ENCODE results near the gene OFD1. TPM values are rescaled to one million over a fixed set of nuclear protein-coding genes. Genes with fewer than 3 reads are reported as not detected.

The OFD1 gene
- total RNA-seq, 1 experiment from 2014 or later, result 76.3 TPM

DNA sequence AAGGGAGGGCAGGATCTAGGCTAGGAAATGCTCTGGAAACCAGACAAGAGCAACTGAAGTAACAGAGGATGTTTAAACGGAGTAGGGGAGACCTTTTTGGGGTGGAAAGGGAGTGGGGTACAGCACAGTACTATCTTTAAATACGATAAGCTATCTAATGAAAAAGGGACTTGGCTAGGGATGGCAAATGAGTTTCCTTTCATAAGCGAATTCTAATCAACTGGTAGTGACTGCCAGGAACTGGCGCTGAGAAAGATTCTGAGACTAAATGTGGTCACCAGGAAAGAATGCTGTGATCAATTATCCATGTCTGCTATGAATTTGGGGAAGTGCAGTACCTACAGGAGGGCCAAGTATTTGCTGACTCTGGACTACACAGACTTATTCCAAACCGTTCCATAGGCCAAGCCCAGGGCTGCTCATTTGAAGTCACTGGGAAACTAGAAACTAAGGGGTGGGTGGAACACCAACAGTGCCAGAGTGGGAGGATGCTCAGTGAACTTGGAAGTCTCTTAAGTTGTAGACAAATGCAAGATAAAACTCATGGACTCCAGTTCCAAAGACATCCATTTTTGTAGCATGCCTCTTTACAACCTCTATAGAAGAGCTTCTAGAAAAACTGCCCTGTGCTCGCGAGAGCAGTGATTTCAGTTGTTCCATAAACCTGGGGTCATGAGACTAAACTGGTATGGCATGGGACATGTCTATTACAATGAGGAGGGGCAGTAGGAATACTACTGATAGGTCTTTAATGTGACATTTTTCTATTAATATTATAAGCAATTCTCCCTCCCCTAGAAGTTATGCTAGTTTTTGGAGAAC, 2.1 kb upstream of the OFD1 start:
- no peaks in the 10 kb centered on the region; the same call in 1 of the 2 replicates for H3K9me3 ChIP-seq (ENCODE audit: low read length)
- H3K4me1 ChIP-seq (ENCODE audit: low read length), result peaks cover 44% of the 10 kb centered on the region
- peaks cover 76% of the 10 kb centered on the region for H3K79me2 ChIP-seq (ENCODE audit: low read length)
- no peak overlapping the region for H2AFZ ChIP-seq (ENCODE audit: low read length)
- no peaks in the 10 kb centered on the region for H3K27me3 ChIP-seq (ENCODE audit: low read length)
- peak overlapping the region; percentile 100 for H3K27ac ChIP-seq (ENCODE audit: low read length)
- H3K4me3 ChIP-seq (ENCODE audit: low read length), result peak overlapping the region; percentile 96
- peaks cover 13% of the 10 kb centered on the region for H3K36me3 ChIP-seq (ENCODE audit: insufficient read depth, low read length)
- H3K9me2 ChIP-seq (replicated peaks; ENCODE audit: insufficient read depth, low read length), result no peaks in the 10 kb centered on the region
- peak; percentile 57 for DNase-seq
- peak overlapping the region; percentile 95 for H3K9ac ChIP-seq (ENCODE audit: low read length)
- H3K4me2 ChIP-seq (ENCODE audit: low read depth, low read length, poor library complexity, severe bottlenecking), result peak overlapping the region; percentile 95
- no peaks in the 10 kb centered on the region for H4K20me1 ChIP-seq (ENCODE audit: insufficient read depth, low read depth, low read length)

DNA sequence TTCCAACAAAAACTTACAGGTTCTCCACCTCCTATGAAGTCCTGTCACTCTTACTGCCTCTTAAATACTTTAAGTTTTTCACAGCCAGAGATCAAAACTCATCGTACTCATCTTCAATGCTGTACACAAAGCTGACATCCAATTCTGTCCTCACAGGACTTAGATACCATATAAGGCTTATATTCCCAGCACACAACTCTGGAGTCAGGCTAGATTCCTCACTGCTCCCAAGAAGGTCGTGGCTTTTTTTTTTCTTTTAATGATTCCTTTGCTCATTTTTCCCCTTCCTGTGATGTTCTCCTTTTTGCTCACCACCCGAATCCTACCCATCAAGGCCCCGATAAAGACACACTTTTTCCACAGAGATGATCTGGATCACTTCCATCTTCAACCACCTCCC, 1.0 kb upstream of the OFD1 start:
- peak overlapping the region; percentile 95 for H3K9ac ChIP-seq (ENCODE audit: low read length)

DNA sequence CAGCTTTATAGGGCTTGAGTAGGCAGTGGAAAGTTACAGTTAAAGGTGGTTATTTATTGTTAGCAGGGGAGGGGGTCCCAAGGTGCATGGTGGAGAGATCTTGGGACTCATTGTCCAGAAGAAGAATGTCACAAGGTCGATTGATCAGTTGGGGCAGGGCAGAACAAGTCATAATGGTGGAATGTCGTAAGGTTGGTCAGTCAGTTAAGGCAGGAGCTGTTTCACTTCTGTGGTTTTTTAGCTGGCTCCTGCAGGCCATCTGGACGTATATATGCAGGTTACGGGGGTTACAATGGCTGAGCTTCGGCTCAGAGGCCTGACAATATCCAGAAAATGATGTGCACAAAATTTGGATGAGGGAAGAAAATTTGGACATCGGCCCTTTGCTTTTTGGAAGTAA, 7.1 kb downstream of the OFD1 start:
- Histone ChIP-seq H3K36me3 (ENCODE audit: insufficient read depth, low read length) (peaks cover 56% of the 10 kb centered on the region), H3K9me3 (ENCODE audit: low read length) (no peaks in the 10 kb centered on the region), H3K27ac (ENCODE audit: low read length) (peak overlapping the region; percentile 48; the same call in 1 of the 2 replicates), H3K4me1 (ENCODE audit: low read length) (peaks cover 29% of the 10 kb centered on the region), H3K79me2 (ENCODE audit: low read length) (peaks cover 38% of the 10 kb centered on the region), H2AFZ (ENCODE audit: low read length) (no peak overlapping the region), H3K4me2 (ENCODE audit: low read depth, low read length, poor library complexity, severe bottlenecking) (peak overlapping the region; percentile 42), H3K9ac (ENCODE audit: low read length) (0 out of 2 replicates have a peak overlapping the region, but pooled peaks have one; percentile 1), H3K9me2 (replicated peaks; ENCODE audit: insufficient read depth, low read length) (no peaks in the 10 kb centered on the region), H4K20me1 (ENCODE audit: insufficient read depth, low read depth, low read length) (no peaks in the 10 kb centered on the region), H3K27me3 (ENCODE audit: low read length) (no peaks in the 10 kb centered on the region), H3K4me3 (ENCODE audit: low read length) (no peak overlapping the region)
- no peak for DNase-seq

More for the DNA sequence above, 1.0 kb upstream of the OFD1 start:
- Histone ChIP-seq H3K4me2 (ENCODE audit: low read depth, low read length, poor library complexity, severe bottlenecking) (peak overlapping the region; percentile 95), H3K4me1 (ENCODE audit: low read length) (peaks cover 45% of the 10 kb centered on the region), H4K20me1 (ENCODE audit: insufficient read depth, low read depth, low read length) (no peaks in the 10 kb centered on the region), H3K9me2 (replicated peaks; ENCODE audit: insufficient read depth, low read length) (no peaks in the 10 kb centered on the region), H3K9me3 (ENCODE audit: low read length) (no peaks in the 10 kb centered on the region; the same call in 1 of the 2 replicates), H2AFZ (ENCODE audit: low read length) (no peak overlapping the region), H3K27me3 (ENCODE audit: low read length) (no peaks in the 10 kb centered on the region), H3K36me3 (ENCODE audit: insufficient read depth, low read length) (peaks cover 19% of the 10 kb centered on the region), H3K27ac (ENCODE audit: low read length) (peak overlapping the region; percentile 100), H3K79me2 (ENCODE audit: low read length) (peaks cover 78% of the 10 kb centered on the region), H3K4me3 (ENCODE audit: low read length) (peak overlapping the region; percentile 96)
- DNase-seq, result peak; percentile 62

DNA sequence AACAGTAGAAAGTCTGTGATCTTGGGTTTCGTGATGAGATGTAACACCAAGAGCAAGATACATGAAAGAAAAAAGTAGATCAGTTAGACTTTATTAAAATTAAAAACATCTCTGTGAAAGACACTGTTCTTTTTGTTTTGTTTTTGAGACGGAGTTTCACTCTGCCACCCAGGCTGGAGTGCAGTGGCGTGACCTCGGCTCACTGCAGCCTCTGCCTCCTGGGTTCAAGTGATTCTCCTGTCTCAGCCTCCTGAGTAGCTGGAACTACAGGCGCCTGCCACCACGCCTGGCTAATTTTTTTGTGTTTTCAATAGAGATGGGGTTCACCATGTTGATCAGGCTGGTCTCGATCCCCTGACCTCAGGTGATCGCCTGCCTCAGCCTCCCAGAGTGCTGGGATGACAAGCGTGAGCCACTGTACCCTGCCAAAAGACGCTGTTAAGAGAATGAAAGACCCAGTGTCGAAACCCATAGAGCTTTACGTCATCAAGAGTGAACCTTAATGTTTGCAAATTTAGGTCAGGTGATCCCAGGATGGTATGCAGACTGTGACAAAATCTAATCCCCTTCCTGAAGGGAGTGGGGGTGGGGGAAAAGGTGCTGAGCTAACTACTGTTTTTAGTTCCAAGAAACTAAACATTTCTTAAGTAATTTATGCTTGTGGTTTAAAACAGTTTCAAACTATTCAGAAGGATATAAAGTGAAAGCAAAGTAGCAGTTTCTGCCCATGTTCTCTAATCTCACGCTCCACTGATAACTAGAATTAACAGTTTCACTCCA, 8.0 kb downstream of the OFD1 start:
- no peaks in the 10 kb centered on the region for H4K20me1 ChIP-seq (ENCODE audit: insufficient read depth, low read depth, low read length)
- peak overlapping the region; percentile 42 for H3K4me2 ChIP-seq (ENCODE audit: low read depth, low read length, poor library complexity, severe bottlenecking)
- H3K27ac ChIP-seq (ENCODE audit: low read length), result peak overlapping the region; percentile 48
- H2AFZ ChIP-seq (ENCODE audit: low read length), result no peak overlapping the region
- peaks cover 22% of the 10 kb centered on the region for H3K4me1 ChIP-seq (ENCODE audit: low read length)
- no peak for DNase-seq
- no peak overlapping the region for H3K4me3 ChIP-seq (ENCODE audit: low read length)
- H3K79me2 ChIP-seq (ENCODE audit: low read length), result peaks cover 35% of the 10 kb centered on the region
- no peaks in the 10 kb centered on the region for H3K9me3 ChIP-seq (ENCODE audit: low read length)
- H3K36me3 ChIP-seq (ENCODE audit: insufficient read depth, low read length), result peaks cover 60% of the 10 kb centered on the region
- no peaks in the 10 kb centered on the region for H3K9me2 ChIP-seq (replicated peaks; ENCODE audit: insufficient read depth, low read length)
- no peak overlapping the region for H3K9ac ChIP-seq (ENCODE audit: low read length)
- H3K27me3 ChIP-seq (ENCODE audit: low read length), result no peaks in the 10 kb centered on the region

DNA sequence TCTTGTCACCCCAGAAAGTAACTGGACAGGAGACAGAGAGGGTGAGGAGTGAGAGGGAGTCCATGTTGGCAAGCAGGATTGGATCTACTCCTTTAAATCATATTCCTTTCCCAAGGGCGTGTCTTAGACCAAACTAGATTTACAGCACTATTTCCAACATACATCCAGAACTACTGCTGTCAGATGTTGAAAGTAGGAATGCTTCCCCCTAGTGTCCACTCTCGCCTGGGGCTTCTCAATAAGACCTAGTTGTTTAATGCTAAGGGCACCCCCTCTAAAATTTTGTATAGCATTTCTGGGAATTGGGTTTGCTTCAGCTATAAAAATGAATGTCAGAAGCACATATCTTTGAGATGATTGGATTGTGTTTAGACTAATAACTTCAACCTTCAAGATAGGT, 13.3 kb downstream of the OFD1 start:
- no peak overlapping the region for H3K9ac ChIP-seq (ENCODE audit: low read length)
- peaks cover 67% of the 10 kb centered on the region for H3K36me3 ChIP-seq (ENCODE audit: insufficient read depth, low read length)
- no peaks in the 10 kb centered on the region for H3K27me3 ChIP-seq (ENCODE audit: low read length)
- H3K9me3 ChIP-seq (ENCODE audit: low read length), result no peaks in the 10 kb centered on the region
- H4K20me1 ChIP-seq (ENCODE audit: insufficient read depth, low read depth, low read length), result no peaks in the 10 kb centered on the region
- H3K4me2 ChIP-seq (ENCODE audit: low read depth, low read length, poor library complexity, severe bottlenecking), result no peak overlapping the region
- peaks cover 21% of the 10 kb centered on the region for H3K4me1 ChIP-seq (ENCODE audit: low read length)
- H3K27ac ChIP-seq (ENCODE audit: low read length), result 0 out of 2 replicates have a peak overlapping the region, but pooled peaks have one; percentile 14
- no peak overlapping the region for H3K4me3 ChIP-seq (ENCODE audit: low read length)
- H3K79me2 ChIP-seq (ENCODE audit: low read length), result peaks cover 18% of the 10 kb centered on the region
- no peak overlapping the region for H2AFZ ChIP-seq (ENCODE audit: low read length)
- DNase-seq, result peak; percentile 68
- no peaks in the 10 kb centered on the region for H3K9me2 ChIP-seq (replicated peaks; ENCODE audit: insufficient read depth, low read length)

DNA sequence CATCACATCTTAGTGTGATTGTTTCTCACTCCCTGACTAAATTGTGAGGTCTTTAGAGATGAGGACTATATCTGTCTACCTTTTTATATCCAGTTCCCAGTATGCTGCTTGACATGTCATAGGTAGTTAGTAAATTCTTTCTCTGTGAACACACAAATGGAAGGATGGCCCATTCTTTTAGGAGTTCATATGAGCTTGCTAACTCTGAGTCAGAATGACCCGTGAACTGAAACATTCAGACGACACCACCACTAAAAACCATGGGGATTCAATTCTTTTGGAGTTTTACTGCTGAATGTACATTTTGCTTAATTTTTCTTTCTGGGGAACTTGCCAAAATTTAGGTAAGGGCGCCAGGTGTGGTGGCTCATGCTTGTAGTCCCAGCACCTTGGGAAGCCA, 13.9 kb downstream of the OFD1 start:
- Histone ChIP-seq H3K4me2 (ENCODE audit: low read depth, low read length, poor library complexity, severe bottlenecking) (no peak overlapping the region), H3K9me2 (replicated peaks; ENCODE audit: insufficient read depth, low read length) (no peaks in the 10 kb centered on the region), H3K36me3 (ENCODE audit: insufficient read depth, low read length) (peaks cover 68% of the 10 kb centered on the region), H4K20me1 (ENCODE audit: insufficient read depth, low read depth, low read length) (no peaks in the 10 kb centered on the region), H3K9me3 (ENCODE audit: low read length) (no peaks in the 10 kb centered on the region), H3K79me2 (ENCODE audit: low read length) (peaks cover 21% of the 10 kb centered on the region), H3K27ac (ENCODE audit: low read length) (no peak overlapping the region), H3K4me1 (ENCODE audit: low read length) (peaks cover 24% of the 10 kb centered on the region), H3K9ac (ENCODE audit: low read length) (no peak overlapping the region), H3K27me3 (ENCODE audit: low read length) (no peaks in the 10 kb centered on the region), H3K4me3 (ENCODE audit: low read length) (no peak overlapping the region), H2AFZ (ENCODE audit: low read length) (no peak overlapping the region)
- no peak for DNase-seq

DNA sequence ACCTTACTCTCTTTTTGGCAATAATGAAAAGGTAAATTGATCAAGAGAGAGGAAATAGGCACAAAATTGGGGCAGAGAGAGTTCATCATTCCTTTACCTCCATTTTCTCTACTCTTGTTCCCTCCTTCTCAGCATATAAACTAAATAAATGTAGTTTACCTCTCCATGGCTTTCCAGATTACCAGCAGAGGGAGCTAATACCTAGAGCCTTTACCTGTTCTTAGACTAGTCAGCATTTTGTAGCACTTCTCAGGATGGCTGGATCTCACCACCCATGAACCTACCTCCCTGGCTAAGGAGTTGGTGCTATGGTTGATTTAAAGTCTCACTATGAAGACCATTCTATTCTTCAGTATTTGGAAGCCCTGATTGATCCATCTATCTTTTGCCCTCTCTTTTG, 15.7 kb downstream of the OFD1 start:
- peak; percentile 86 for DNase-seq
- H3K27me3 ChIP-seq (ENCODE audit: low read length), result no peaks in the 10 kb centered on the region
- H3K9me3 ChIP-seq (ENCODE audit: low read length), result no peaks in the 10 kb centered on the region
- H3K4me2 ChIP-seq (ENCODE audit: low read depth, low read length, poor library complexity, severe bottlenecking), result no peak overlapping the region
- peaks cover 21% of the 10 kb centered on the region for H3K79me2 ChIP-seq (ENCODE audit: low read length)
- H3K36me3 ChIP-seq (ENCODE audit: insufficient read depth, low read length), result peaks cover 57% of the 10 kb centered on the region; the same call in 1 of the 2 replicates
- no peaks in the 10 kb centered on the region for H3K9me2 ChIP-seq (replicated peaks; ENCODE audit: insufficient read depth, low read length)
- H3K4me1 ChIP-seq (ENCODE audit: low read length), result peaks cover 31% of the 10 kb centered on the region
- no peak overlapping the region for H2AFZ ChIP-seq (ENCODE audit: low read length)
- no peak overlapping the region for H3K4me3 ChIP-seq (ENCODE audit: low read length)
- no peak overlapping the region for H3K9ac ChIP-seq (ENCODE audit: low read length)
- no peaks in the 10 kb centered on the region for H4K20me1 ChIP-seq (ENCODE audit: insufficient read depth, low read depth, low read length)
- H3K27ac ChIP-seq (ENCODE audit: low read length), result peak overlapping the region; percentile 29; the same call in 1 of the 2 replicates

DNA sequence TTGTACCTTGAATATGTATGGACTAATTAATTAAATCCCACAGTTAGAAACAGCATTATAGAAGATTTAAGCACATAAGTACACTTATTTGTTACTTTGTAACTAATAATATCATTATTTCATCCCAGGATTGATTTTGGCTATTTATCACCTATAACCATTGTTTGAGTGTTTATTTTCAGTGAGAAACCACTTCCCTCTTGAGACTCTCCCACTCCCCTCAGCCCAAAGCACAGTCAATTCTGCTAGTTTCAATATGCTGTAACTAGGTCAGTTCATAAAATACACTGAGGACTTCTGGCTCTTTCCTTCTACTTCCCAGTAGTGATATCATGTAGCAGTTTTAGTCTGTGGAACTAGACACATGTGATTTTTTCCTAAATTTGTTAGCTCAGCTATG, 16.3 kb downstream of the OFD1 start:
- Histone ChIP-seq H3K27me3 (ENCODE audit: low read length) (no peaks in the 10 kb centered on the region), H3K4me2 (ENCODE audit: low read depth, low read length, poor library complexity, severe bottlenecking) (no peak overlapping the region), H3K9ac (ENCODE audit: low read length) (no peak overlapping the region), H3K4me1 (ENCODE audit: low read length) (peaks cover 35% of the 10 kb centered on the region), H3K27ac (ENCODE audit: low read length) (peak overlapping the region; percentile 29), H3K79me2 (ENCODE audit: low read length) (peaks cover 21% of the 10 kb centered on the region), H4K20me1 (ENCODE audit: insufficient read depth, low read depth, low read length) (no peaks in the 10 kb centered on the region), H3K4me3 (ENCODE audit: low read length) (no peak overlapping the region), H2AFZ (ENCODE audit: low read length) (no peak overlapping the region), H3K36me3 (ENCODE audit: insufficient read depth, low read length) (peaks cover 52% of the 10 kb centered on the region; the same call in 1 of the 2 replicates), H3K9me3 (ENCODE audit: low read length) (no peaks in the 10 kb centered on the region), H3K9me2 (replicated peaks; ENCODE audit: insufficient read depth, low read length) (no peaks in the 10 kb centered on the region)
- DNase-seq, result no peak
